PFSK-1 (cell line): ENCODE measurements around the gene ADAMTS15.

Experiments used
- FOXP2 ChIP-seq: optimal IDR thresholded peaks from 2 replicates; pipeline ENCODE3; 2011; ENCODE audit warnings: borderline replicate concordance, control low read depth, inconsistent platforms; ENCODE audit not compliant: insufficient read depth; ENCODE audit errors: extremely low read length, extremely low read depth
- POLR2AphosphoS5 ChIP-seq: IDR thresholded peaks from 2 replicates; pipeline ENCODE4 v1.6.1; 2012; ENCODE audit warnings: low read depth, mild to moderate bottlenecking, control low read depth, low read length, moderate library complexity
- SIN3A ChIP-seq: IDR thresholded peaks from 2 replicates; pipeline ENCODE4 v1.6.1; 2012; ENCODE audit warnings: mild to moderate bottlenecking, low read length, moderate library complexity, borderline replicate concordance; ENCODE audit not compliant: insufficient read depth
- TAF1 ChIP-seq: IDR thresholded peaks from 2 replicates; pipeline ENCODE4 v1.6.1; 2012; ENCODE audit warnings: low read length, control low read depth, borderline replicate concordance; ENCODE audit not compliant: insufficient read depth
- TF ChIP-seq, protein P1 (sequence below), 2 experiments: IDR thresholded peaks; 2 replicates each; pipeline versions ENCODE4 v1.6.1 to v1.8.0; 2011 to 2012; ENCODE audit warnings: low read depth in 2 of 2, low read length in 2 of 2, control low read depth in 1 of 2, inconsistent platforms in 1 of 2, mild to moderate bottlenecking in 1 of 2, moderate library complexity in 1 of 2; ENCODE audit not compliant: insufficient read depth in 1 of 2

ADAMTS15 gene

DNA sequence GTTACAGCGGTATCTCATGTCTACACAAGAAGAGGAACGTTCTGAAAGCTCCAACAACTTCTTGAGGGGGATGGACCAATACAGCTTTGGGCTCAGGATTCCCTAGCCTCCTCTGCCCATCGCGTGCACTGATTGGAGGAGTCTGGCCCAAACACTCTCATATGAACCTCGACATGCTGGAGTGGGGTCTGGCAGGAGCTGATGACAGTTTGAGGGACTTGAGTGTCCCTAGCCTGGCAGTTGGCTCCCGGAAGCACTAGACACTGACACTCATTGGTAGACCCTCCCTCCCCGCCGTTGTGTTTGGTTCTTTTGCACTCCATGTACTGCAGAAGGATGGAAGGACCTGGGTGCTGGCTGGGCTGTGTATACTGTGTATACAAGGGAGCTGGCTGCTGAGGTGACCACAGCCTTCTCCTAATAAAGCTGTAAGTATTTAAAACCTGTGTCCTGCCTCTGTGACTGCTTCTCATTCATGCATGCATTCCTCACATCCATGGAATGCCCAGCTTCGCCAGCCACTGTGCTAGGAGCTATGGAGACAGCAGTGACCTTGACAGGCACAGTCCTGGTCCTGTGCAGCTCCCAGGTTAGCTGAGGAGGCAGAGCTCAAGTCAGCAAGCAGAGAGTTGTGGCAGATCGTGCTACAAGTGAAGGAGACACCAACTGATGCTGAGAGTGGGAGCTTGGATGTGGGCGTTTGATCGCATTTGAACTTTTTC, 27.9 kb downstream of the ADAMTS15 start:
- TF ChIP-seq POLR2AphosphoS5, result no peak

DNA sequence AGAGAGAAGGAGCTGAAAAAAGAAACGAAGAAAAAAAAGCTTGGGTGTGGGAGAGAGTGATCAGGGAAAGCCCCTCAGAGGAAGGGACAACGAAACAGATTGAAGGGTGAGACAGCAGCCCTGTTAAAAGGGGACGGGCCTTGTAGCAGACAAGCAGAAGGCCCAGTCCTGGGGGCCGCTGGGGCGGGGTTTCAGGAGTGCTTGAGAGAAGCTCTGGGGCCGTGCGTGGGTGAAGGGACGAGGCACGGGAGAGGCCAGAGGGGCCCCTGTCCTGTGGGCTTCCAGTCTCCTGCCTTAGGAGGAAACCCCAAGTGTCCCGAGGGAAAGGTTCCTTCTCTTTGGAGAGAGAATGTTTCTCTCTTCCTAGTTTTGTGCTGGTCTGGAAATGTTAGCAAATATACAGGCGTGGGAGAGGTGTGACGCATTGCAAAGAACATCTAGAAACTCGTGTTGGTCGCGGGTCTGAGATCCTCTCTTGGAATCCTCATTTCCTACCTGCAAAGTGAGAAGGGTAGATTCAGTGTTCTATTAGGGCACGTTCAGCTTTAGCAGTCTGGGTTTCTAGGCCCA, 28.6 kb downstream of the ADAMTS15 start:
- no peak for TF ChIP-seq POLR2AphosphoS5
- TF ChIP-seq SIN3A, result no peak
- no peak for TF ChIP-seq FOXP2
- TF ChIP-seq, protein P1, sequence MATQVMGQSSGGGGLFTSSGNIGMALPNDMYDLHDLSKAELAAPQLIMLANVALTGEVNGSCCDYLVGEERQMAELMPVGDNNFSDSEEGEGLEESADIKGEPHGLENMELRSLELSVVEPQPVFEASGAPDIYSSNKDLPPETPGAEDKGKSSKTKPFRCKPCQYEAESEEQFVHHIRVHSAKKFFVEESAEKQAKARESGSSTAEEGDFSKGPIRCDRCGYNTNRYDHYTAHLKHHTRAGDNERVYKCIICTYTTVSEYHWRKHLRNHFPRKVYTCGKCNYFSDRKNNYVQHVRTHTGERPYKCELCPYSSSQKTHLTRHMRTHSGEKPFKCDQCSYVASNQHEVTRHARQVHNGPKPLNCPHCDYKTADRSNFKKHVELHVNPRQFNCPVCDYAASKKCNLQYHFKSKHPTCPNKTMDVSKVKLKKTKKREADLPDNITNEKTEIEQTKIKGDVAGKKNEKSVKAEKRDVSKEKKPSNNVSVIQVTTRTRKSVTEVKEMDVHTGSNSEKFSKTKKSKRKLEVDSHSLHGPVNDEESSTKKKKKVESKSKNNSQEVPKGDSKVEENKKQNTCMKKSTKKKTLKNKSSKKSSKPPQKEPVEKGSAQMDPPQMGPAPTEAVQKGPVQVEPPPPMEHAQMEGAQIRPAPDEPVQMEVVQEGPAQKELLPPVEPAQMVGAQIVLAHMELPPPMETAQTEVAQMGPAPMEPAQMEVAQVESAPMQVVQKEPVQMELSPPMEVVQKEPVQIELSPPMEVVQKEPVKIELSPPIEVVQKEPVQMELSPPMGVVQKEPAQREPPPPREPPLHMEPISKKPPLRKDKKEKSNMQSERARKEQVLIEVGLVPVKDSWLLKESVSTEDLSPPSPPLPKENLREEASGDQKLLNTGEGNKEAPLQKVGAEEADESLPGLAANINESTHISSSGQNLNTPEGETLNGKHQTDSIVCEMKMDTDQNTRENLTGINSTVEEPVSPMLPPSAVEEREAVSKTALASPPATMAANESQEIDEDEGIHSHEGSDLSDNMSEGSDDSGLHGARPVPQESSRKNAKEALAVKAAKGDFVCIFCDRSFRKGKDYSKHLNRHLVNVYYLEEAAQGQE (IDR thresholded peaks at IDR 0.05; ENCODE audit: insufficient read depth in 1 of 2, low read depth in 2 of 2, low read length in 2 of 2), result no peak
- TF ChIP-seq TAF1, result no peak

DNA sequence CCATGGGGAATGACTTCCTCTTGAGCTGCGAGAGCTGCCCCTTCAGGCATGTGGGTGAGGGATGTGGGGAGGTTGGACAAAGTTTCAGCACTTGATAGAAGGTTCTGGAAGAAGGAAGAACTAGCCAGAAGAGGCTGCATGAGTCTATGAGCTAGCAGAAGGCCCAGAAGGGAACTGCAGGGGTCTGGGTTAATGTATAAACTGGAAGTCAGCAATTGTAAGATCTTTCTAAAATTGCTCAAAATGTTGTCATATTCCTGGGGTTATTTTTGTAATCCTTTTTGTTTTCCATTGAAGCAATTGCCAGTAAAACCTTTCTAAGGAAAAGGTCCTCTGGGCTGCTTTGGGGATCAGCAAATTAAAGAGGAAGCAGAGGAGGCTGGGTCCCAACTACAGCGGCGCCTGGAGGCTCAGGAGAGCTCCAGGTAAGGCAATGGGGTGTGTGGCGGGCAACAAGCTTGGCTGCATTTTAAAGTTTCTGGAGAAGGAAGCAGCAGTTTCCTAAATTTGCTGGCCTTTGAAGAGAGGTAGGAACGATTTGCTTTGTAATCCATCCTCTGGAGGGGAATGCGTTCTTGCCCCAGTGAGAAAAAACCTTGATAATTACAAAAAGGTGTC, 29.2 kb downstream of the ADAMTS15 start:
- no peak for TF ChIP-seq FOXP2
- TF ChIP-seq SIN3A, result no peak
- no peak for TF ChIP-seq POLR2AphosphoS5
- TF ChIP-seq, protein P1 (IDR thresholded peaks at IDR 0.05; ENCODE audit: insufficient read depth in 1 of 2, low read depth in 2 of 2, low read length in 2 of 2), result no peak
- no peak for TF ChIP-seq TAF1

DNA sequence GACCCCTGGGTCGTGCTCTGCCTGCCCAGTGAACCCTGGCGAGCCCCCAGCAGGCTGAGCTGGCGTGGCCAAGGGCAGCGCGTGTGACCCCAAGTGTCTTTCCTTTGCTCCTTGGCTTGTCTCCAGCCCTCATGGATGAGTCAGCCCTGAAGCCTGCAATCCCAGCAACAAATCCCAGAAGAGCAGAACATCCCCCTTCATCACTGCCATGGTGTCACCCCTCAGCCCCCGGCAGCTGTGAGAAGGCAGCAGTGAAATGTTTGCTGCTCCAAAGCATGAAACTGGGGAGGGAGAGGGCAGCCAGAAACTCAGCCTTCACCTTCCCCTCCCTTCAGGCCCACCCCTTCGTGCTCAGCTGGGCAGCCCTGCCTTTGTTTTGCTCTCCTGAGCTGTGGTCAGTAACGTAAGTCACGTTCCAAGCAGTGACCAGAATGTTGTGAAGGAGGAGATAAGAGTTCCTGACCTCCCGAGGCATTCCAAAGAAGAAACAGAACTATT, 29.8 kb downstream of the ADAMTS15 start:
- TF ChIP-seq, protein P1 (IDR thresholded peaks at IDR 0.05; ENCODE audit: insufficient read depth in 1 of 2, low read depth in 2 of 2, low read length in 2 of 2), result 0 out of 4 replicates have a peak, but pooled peaks of 1 of the 2 experiments have one; percentile 12
- TF ChIP-seq SIN3A, result no peak

- TF ChIP-seq, protein P1 (IDR thresholded peaks at IDR 0.05; ENCODE audit: insufficient read depth in 1 of 2, low read depth in 2 of 2, low read length in 2 of 2), result no peak
- TF ChIP-seq SIN3A (no peak), POLR2AphosphoS5 (no peak), TAF1 (no peak), FOXP2 (no peak)
These were observed 30.4 kb downstream of the ADAMTS15 start for GRCh38 chr11:130478881-130479280.
